HG02852 (cell line): ENCODE data around the gene BMS1.
"Not testable (repeated sequence)": the region's sequence is repeated elsewhere in the genome, so short reads cannot be mapped to it uniquely, and the experiment has no call there.

ENCODE experiments used
- ATAC-seq: cut with Tn5 transposase; IDR thresholded peaks from one replicate; pipeline ENCODE4 v1.9.1; 2021; ENCODE audit warnings: mild to moderate bottlenecking, moderate library complexity; ENCODE audit not compliant: unreplicated experiment

The BMS1 gene

GRCh38 chr10:42795701-42796100 is 13.1 kb downstream of the BMS1 start:
- no peak for ATAC-seq

- peak; percentile 64 for ATAC-seq
Measured at GRCh38 chr10:42801135-42801534, 18.5 kb downstream of the BMS1 start.

GRCh38 chr10:42802876-42803275 is 20.3 kb downstream of the BMS1 start:
- no peak for ATAC-seq

- ATAC-seq = peak; percentile 88
Measured at GRCh38 chr10:42809676-42810075, 27.1 kb downstream of the BMS1 start.

- ATAC-seq = no peak
Measured at GRCh38 chr10:42812028-42812427, 29.4 kb downstream of the BMS1 start.

- ATAC-seq = not testable (repeated sequence)
Measured at GRCh38 chr10:42813989-42814687, 31.5 kb downstream of the BMS1 start.

GRCh38 chr10:42816334-42816733 is 33.7 kb downstream of the BMS1 start:
- ATAC-seq = not testable (repeated sequence)

- no peak for ATAC-seq
Measured at GRCh38 chr10:42816912-42817311, 34.3 kb downstream of the BMS1 start.

- not testable (repeated sequence) for ATAC-seq
Measured at GRCh38 chr10:42817417-42817816, 34.8 kb downstream of the BMS1 start.

- ATAC-seq = not testable (repeated sequence)
Measured at GRCh38 chr10:42826759-42827158, 44.2 kb downstream of the BMS1 start.

- no peak for ATAC-seq
Measured at GRCh38 chr10:42827201-42827600, 44.6 kb downstream of the BMS1 start.

GRCh38 chr10:42828391-42828790 is 45.8 kb downstream of the BMS1 start:
- not testable (repeated sequence) for ATAC-seq

GRCh38 chr10:42830237-42830636 is 47.6 kb downstream of the BMS1 start:
- ATAC-seq = no peak

GRCh38 chr10:42836096-42836495 is 53.5 kb downstream of the BMS1 start:
- no peak for ATAC-seq

GRCh38 chr10:42836771-42837468 is 54.3 kb downstream of the BMS1 start:
- no peak for ATAC-seq

- not testable (repeated sequence) for ATAC-seq
Measured at GRCh38 chr10:42844810-42845209, 62.2 kb downstream of the BMS1 start.

- not testable (repeated sequence) for ATAC-seq
Measured at GRCh38 chr10:42847261-42847660, 64.7 kb downstream of the BMS1 start.

- no peak for ATAC-seq
Measured at GRCh38 chr10:42850931-42851330, 68.3 kb downstream of the BMS1 start.

GRCh38 chr10:42859256-42859655 is 76.7 kb downstream of the BMS1 start:
- ATAC-seq = no peak

GRCh38 chr10:42860016-42860415 is 77.4 kb downstream of the BMS1 start:
- ATAC-seq = not testable (repeated sequence)

GRCh38 chr10:42862801-42863200 is 80.2 kb downstream of the BMS1 start:
- not testable (repeated sequence) for ATAC-seq

GRCh38 chr10:42864575-42864974 is 82.0 kb downstream of the BMS1 start:
- ATAC-seq = no peak
